GM13976 (cell line): ENCODE results near the gene EGFLAM.

Experiments
- DNase-seq: peaks from one replicate; pipeline ENCODE4 v3.0.0; 2012; ENCODE audit warnings: low spot score
- CTCF ChIP-seq: IDR thresholded peaks from 2 replicates; pipeline ENCODE4 v1.5.1; 2012; ENCODE audit warnings: borderline replicate concordance, mild to moderate bottlenecking; ENCODE audit not compliant: insufficient read depth; ENCODE audit errors: extremely low read depth, missing control alignments, control extremely low read depth
- in situ Hi-C: fragments of 300-500 bp; cut with MboI; formaldehyde crosslinking; loops from one replicate; pipeline ENCODE4 v1.12.0; 2022; ENCODE audit warnings: low sequenced_read_pairs, mixed read lengths, inconsistent platforms; ENCODE audit not compliant: unreplicated experiment

The EGFLAM gene

GRCh38 chr5:38258319-38259061 is at the start of gene EGFLAM:
Gene EGFLAM (plus strand): TSS chr5:38258559. CDS start chr5:38258755, 196 bp downstream.
- no peak for TF ChIP-seq CTCF
- in situ Hi-C loops = no loop called here
- DNase-seq = peak; percentile 42

GRCh38 chr5:38208782-38209378 is 49.5 kb upstream of the EGFLAM start:
- in situ Hi-C loops = no loop called here
- TF ChIP-seq CTCF = no peak
- no peak for DNase-seq

GRCh38 chr5:38210676-38211353 is 47.5 kb upstream of the EGFLAM start:
- no peak for TF ChIP-seq CTCF
- no peak for DNase-seq

GRCh38 chr5:38211354-38211710 is 47.0 kb upstream of the EGFLAM start:
- TF ChIP-seq CTCF = no peak
- no peak for DNase-seq
- in situ Hi-C loops = no loop called here

More at GRCh38 chr5:38210676-38211353, 47.5 kb upstream of the EGFLAM start:
- in situ Hi-C loops = no loop called here

GRCh38 chr5:38212307-38212706 is 46.1 kb upstream of the EGFLAM start:
- no peak for TF ChIP-seq CTCF
- no peak for DNase-seq
- in situ Hi-C loops = no loop called here

- TF ChIP-seq CTCF = no peak
- in situ Hi-C loops = no loop called here
- no peak for DNase-seq
These were observed 32.3 kb upstream of the EGFLAM start for GRCh38 chr5:38226091-38226490.
